ENCODE results near the gene WNT8A.
"Not testable (repeated sequence)": the region's sequence is repeated elsewhere in the genome, so short reads cannot be mapped to it uniquely, and the experiment has no call there.

WNT8A gene, protein sequence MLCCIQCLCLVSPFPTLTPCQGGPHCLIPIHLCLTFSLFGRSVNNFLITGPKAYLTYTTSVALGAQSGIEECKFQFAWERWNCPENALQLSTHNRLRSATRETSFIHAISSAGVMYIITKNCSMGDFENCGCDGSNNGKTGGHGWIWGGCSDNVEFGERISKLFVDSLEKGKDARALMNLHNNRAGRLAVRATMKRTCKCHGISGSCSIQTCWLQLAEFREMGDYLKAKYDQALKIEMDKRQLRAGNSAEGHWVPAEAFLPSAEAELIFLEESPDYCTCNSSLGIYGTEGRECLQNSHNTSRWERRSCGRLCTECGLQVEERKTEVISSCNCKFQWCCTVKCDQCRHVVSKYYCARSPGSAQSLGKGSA

DNA sequence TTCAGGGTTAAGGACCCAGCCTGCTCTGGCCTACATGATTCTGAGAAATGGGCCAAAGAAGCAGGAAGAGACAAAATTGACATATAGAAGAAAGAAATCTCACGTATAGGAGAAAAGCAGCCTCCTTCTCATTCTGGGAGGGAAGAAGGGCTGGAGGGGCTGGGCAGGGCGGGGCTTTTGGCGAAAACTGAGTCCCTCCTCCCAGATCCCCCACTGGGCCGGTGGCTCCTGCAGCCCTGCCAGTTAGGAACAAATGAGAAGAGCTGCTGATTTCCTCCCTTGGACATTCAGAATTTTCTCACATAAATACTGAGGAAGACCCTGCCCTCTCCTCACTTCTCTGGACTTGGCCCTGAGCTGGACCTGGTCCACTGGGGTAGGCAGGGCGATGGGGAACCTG lies at the start of gene WNT8A:
WNT8A (plus strand) TSS at position 332 of the 400 bp plus-strand sequence. CDS start 95 bp downstream, outside the sequence.
- no peak for DNase-seq (ENCODE audit: low read depth, low spot score)
- Histone ChIP-seq H3K9ac (ENCODE audit: insufficient read length, low read depth) (no peak within 1 kb of the TSS), H3K4me3 (ENCODE audit: insufficient read length, low read depth) (no peak within 1 kb of the TSS), H3K27me3 (ENCODE audit: insufficient read depth, insufficient read length) (peaks cover 6% of the 10 kb centered on the region), H3K4me1 (ENCODE audit: insufficient read depth, insufficient read length) (peaks cover 6% of the 10 kb centered on the region), H3K9me3 (ENCODE audit: insufficient read depth, low read length) (no peaks in the 10 kb centered on the region), H3K36me3 (ENCODE audit: insufficient read depth, insufficient read length, low read length) (no peaks in the 10 kb centered on the region)
- TF ChIP-seq YY1 (IDR thresholded peaks at IDR 0.05; ENCODE audit: insufficient read depth, insufficient read length), result no peak
- no peak for TF ChIP-seq ZNF274 (IDR thresholded peaks at IDR 0.05; ENCODE audit: low read depth, low read length)
- no peak for TF ChIP-seq SUZ12 (IDR thresholded peaks at IDR 0.05; ENCODE audit: extremely low read depth, insufficient read depth, insufficient read length)

DNA sequence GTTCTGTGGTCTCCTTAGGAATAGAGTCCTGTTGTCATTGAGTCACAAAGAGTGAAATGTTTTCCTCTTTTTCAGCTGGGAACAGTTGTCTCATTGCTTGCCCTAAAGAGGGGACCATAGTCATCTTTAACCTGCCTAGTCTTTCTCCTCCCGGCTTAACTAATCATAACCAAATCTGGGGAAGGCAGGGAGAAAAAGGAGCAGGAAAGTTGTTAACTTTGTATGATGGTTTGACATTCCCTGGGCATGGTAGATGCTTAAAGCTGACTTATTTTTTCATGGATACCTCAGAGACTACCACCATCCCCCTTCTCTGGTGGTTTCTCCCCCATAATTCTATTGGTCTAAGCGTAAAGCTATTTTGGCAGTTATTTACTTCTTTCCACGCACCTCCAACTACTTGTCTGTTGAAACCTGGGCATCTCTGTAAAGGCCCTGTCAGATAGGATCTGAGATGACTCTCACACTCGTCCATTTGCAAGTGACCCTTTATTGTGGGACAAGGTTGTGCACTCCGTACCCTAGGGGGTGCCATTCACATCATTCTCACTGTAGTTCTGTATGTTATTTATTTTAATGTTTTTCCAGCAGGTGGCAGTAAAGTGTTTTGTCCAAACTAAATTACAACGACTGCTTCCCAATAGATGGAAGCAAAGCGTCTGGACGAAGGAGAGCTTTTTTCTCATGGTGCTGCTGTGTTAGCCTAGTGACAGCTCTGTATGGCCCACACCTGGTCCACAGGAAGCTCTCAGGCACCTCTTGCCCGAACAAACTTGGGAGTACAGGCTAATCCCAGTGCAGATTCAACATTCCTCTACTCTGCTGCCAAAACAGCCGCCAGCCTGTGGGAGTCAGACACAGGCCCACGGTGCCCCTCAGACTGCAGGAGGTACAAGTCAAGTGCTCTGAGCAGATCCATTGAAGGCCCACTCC lies 48.0 kb upstream of the WNT8A start:
- no peak overlapping the region for H3K4me3 ChIP-seq (ENCODE audit: insufficient read length, low read depth)
- no peaks in the 10 kb centered on the region for H3K36me3 ChIP-seq (ENCODE audit: insufficient read depth, insufficient read length, low read length)
- H3K9ac ChIP-seq (ENCODE audit: insufficient read length, low read depth), result no peak overlapping the region
- no peaks in the 10 kb centered on the region for H3K9me3 ChIP-seq (ENCODE audit: insufficient read depth, low read length)
- no peaks in the 10 kb centered on the region for H3K4me1 ChIP-seq (ENCODE audit: insufficient read depth, insufficient read length)
- H3K27me3 ChIP-seq (ENCODE audit: insufficient read depth, insufficient read length), result no peaks in the 10 kb centered on the region
- DNase-seq (ENCODE audit: low read depth, low spot score), result peak; percentile 72
- TF ChIP-seq YY1 (IDR thresholded peaks at IDR 0.05; ENCODE audit: insufficient read depth, insufficient read length) (no peak), SUZ12 (IDR thresholded peaks at IDR 0.05; ENCODE audit: extremely low read depth, insufficient read depth, insufficient read length) (no peak), ZNF274 (IDR thresholded peaks at IDR 0.05; ENCODE audit: low read depth, low read length) (no peak)

- Histone ChIP-seq H3K9me3 (ENCODE audit: insufficient read depth, low read length) (no peaks in the 10 kb centered on the region), H3K9ac (ENCODE audit: insufficient read length, low read depth) (no peak overlapping the region), H3K4me1 (ENCODE audit: insufficient read depth, insufficient read length) (no peaks in the 10 kb centered on the region), H3K4me3 (ENCODE audit: insufficient read length, low read depth) (no peak overlapping the region), H3K36me3 (ENCODE audit: insufficient read depth, insufficient read length, low read length) (no peaks in the 10 kb centered on the region), H3K27me3 (ENCODE audit: insufficient read depth, insufficient read length) (no peaks in the 10 kb centered on the region)
- TF ChIP-seq SUZ12 (IDR thresholded peaks at IDR 0.05; ENCODE audit: extremely low read depth, insufficient read depth, insufficient read length), result no peak
- TF ChIP-seq ZNF274 (IDR thresholded peaks at IDR 0.05; ENCODE audit: low read depth, low read length), result no peak
- TF ChIP-seq YY1 (IDR thresholded peaks at IDR 0.05; ENCODE audit: insufficient read depth, insufficient read length), result no peak
- DNase-seq (ENCODE audit: low read depth, low spot score), result no peak
Observed at GRCh38 chr5:138037271-138037670, 46.6 kb upstream of the WNT8A start.

DNA sequence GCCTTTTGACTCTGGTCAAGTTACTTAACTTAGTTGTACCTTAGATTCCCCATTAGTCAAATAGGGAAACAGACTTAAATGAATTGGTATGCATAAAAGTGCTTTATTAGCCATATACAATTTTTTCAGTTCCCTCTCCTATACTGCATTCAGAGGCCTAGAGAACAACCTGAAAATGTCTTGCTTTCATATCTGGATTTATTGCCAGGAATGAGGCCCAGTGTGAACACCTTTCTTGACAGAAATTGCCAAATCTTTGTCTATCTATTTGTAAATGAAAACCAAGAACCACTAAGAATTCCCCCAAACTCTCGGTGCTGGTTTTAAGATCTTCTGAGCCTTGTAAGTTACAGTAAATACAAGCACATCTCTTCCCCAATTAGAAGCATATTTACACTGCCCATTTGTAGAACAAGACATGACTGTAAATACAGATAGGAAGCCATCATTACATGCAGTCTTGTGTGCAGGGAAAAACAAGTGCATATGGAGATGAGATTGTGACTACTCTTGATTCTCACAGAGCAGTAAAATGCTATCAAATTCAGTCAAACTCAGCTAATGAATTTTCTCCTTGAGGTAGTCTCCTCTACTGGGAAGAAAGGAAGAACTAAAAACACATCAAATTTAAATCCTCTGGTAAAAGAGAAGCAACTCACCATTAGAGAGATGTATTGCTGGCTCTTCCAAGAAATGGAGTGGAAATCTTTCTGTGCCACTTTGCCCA lies 45.8 kb upstream of the WNT8A start:
- Histone ChIP-seq H3K9me3 (ENCODE audit: insufficient read depth, low read length) (no peaks in the 10 kb centered on the region), H3K4me1 (ENCODE audit: insufficient read depth, insufficient read length) (no peaks in the 10 kb centered on the region), H3K36me3 (ENCODE audit: insufficient read depth, insufficient read length, low read length) (no peaks in the 10 kb centered on the region), H3K4me3 (ENCODE audit: insufficient read length, low read depth) (no peak overlapping the region), H3K9ac (ENCODE audit: insufficient read length, low read depth) (no peak overlapping the region), H3K27me3 (ENCODE audit: insufficient read depth, insufficient read length) (no peaks in the 10 kb centered on the region)
- DNase-seq (ENCODE audit: low read depth, low spot score), result no peak
- TF ChIP-seq YY1 (IDR thresholded peaks at IDR 0.05; ENCODE audit: insufficient read depth, insufficient read length) (no peak), SUZ12 (IDR thresholded peaks at IDR 0.05; ENCODE audit: extremely low read depth, insufficient read depth, insufficient read length) (no peak), ZNF274 (IDR thresholded peaks at IDR 0.05; ENCODE audit: low read depth, low read length) (no peak)

- Histone ChIP-seq H3K4me1 (ENCODE audit: insufficient read depth, insufficient read length) (no peaks in the 10 kb centered on the region), H3K36me3 (ENCODE audit: insufficient read depth, insufficient read length, low read length) (no peaks in the 10 kb centered on the region), H3K4me3 (ENCODE audit: insufficient read length, low read depth) (no peak overlapping the region), H3K9me3 (ENCODE audit: insufficient read depth, low read length) (no peaks in the 10 kb centered on the region), H3K27me3 (ENCODE audit: insufficient read depth, insufficient read length) (no peaks in the 10 kb centered on the region), H3K9ac (ENCODE audit: insufficient read length, low read depth) (no peak overlapping the region)
- no peak for DNase-seq (ENCODE audit: low read depth, low spot score)
- TF ChIP-seq ZNF274 (IDR thresholded peaks at IDR 0.05; ENCODE audit: low read depth, low read length) (no peak), YY1 (IDR thresholded peaks at IDR 0.05; ENCODE audit: insufficient read depth, insufficient read length) (no peak), SUZ12 (IDR thresholded peaks at IDR 0.05; ENCODE audit: extremely low read depth, insufficient read depth, insufficient read length) (no peak)
Observed at GRCh38 chr5:138038826-138039225, 45.0 kb upstream of the WNT8A start.

DNA sequence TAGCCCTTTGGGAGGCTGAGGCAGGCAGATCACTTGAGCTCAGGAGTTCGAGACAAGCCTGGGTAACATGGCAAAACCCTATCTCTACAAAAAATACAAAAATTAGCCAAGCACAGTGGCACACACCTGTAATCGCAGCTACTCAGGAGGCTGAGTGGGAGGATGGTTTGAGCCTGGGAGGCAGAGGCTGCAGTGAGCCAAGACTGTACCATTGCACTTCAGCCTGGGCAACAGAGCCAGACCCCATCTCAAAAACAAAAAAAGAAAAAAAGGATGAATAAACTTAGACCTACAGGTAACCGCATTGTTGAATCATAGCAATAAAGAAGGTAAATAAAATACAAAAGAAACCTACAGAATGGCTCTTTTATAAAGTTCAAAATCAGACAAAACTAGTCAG lies 38.5 kb upstream of the WNT8A start:
- H3K9ac ChIP-seq (ENCODE audit: insufficient read length, low read depth); H3K4me3 ChIP-seq (ENCODE audit: insufficient read length, low read depth); H3K9me3 ChIP-seq (ENCODE audit: insufficient read depth, low read length); DNase-seq (ENCODE audit: low read depth, low spot score); H3K4me1 ChIP-seq (ENCODE audit: insufficient read depth, insufficient read length); H3K36me3 ChIP-seq (ENCODE audit: insufficient read depth, insufficient read length, low read length); H3K27me3 ChIP-seq (ENCODE audit: insufficient read depth, insufficient read length): not testable (repeated sequence)

Measured in NT2/D1 (cell line).